Left ventricle myocardium inferior (tissue), 1 donor: Measurements from ENCODE around the gene KCNJ6. TPM values are rescaled to one million over a fixed set of nuclear protein-coding genes. Genes with fewer than 3 reads are reported as not detected.

Experiments
- DNase-seq: peaks from one replicate; pipeline ENCODE4 v3.0.0-alpha.2; 2020
- H3K27ac ChIP-seq: fragments of 200-600 bp; replicated peaks from 2 replicates; pipeline ENCODE4 v1.8.0; 2021
- H3K27me3 ChIP-seq: fragments of 200-600 bp; 2 replicates; pipeline ENCODE4 v1.8.0; 2021; ENCODE audit warnings: low read depth
- H3K36me3 ChIP-seq: fragments of 200-600 bp; 2 replicates; pipeline ENCODE4 v1.8.0; 2021
- H3K4me1 ChIP-seq: fragments of 200-600 bp; 2 replicates; pipeline ENCODE4 v1.8.0; 2021
- H3K4me3 ChIP-seq: fragments of 200-600 bp; 2 replicates; pipeline ENCODE4 v1.8.0; 2021; ENCODE audit warnings: mild to moderate bottlenecking, moderate library complexity
- H3K9me3 ChIP-seq: fragments of 200-600 bp; replicated peaks from 2 replicates; pipeline ENCODE4 v1.8.0; 2021
- CTCF ChIP-seq: fragments of 200-600 bp; IDR thresholded peaks from 2 replicates; pipeline ENCODE4 v1.8.0; 2021; ENCODE audit warnings: antibody characterized with exemption, mild to moderate bottlenecking, borderline replicate concordance
- intact Hi-C: fragments of 100-400 bp; cut with micrococcal nuclease; formaldehyde crosslinking; loops from one replicate; pipeline ENCODE4 v1.11.0; 2022
- total RNA-seq: library from RNA; stranded (reverse); fragmentation: NEBNext Ultra II Directional; extraction: Animal tissue kit (Norgen Biotek cat#: 25700); gene quantifications from one replicate; pipeline ENCODE4 v1.2.1, GENCODE V29; 2021
- donor health status: DM: no; HTN: yes; CAD: no; lungs with severe emphysema.

The KCNJ6 gene
- total RNA-seq, 1 donor from 2014 or later: not detected

- Histone ChIP-seq H3K27ac (peak overlapping the region; percentile 95), H3K4me3 (peak overlapping the region; percentile 80), H3K9me3 (no peaks in the 10 kb centered on the region), H3K27me3 (no peaks in the 10 kb centered on the region), H3K4me1 (peaks cover 65% of the 10 kb centered on the region), H3K36me3 (no peaks in the 10 kb centered on the region)
- TF ChIP-seq CTCF: no peak
- no peak for DNase-seq
- intact Hi-C loops: no loop called here
Measured at GRCh38 chr21:37562920-37563640, 353.2 kb downstream of the KCNJ6 start.

DNA sequence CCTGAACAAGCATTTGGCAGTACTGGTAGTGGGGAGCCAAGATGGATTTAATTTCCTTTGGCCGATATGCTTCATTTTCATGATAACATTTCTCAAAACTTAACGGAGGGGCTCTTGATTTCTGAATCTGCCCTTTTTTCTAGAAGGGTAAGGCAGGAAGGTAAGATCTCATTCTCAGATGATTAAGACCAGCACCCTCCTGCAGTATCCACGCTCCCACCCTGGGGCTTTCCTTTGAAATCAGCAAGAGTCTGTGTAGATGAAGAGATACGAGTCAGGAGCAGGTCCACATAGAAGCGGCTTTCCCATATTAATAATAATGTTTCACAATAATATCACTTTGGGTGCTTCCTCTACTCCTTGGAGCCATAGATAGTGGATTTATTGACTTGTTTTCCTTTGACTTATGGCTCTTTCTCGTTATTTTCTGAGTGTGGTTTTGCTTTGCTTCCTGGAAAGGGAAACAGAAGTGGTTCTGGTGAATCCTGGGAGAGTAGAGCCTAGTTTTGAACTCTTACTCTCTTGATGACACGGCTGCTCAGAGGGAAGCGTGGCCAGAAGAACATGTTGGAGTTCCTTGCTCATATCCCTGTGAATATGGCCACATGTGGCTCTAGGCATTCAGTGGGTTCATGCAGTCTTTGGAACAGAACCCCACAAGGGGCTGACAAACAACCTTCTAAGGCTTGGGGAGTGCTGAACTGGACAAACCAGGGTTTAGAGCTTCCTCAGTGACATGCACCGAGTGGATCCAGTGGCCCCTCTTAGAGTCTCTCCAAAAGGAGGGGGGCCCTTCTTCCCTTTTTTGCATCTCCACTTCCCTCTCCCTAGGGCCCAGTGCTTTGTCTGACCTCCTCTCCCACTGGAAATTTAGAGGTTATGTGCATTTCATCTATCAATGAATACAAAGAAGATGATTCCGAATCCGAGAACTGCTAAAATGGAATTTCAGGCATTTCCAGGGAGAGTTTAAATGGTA is 354.0 kb downstream of the KCNJ6 start:
- Histone ChIP-seq H3K9me3 (no peaks in the 10 kb centered on the region), H3K27me3 (no peaks in the 10 kb centered on the region), H3K4me3 (peak overlapping the region; percentile 80), H3K36me3 (no peaks in the 10 kb centered on the region), H3K4me1 (peaks cover 61% of the 10 kb centered on the region), H3K27ac (peak overlapping the region; percentile 95)
- DNase-seq: no peak
- no peak for TF ChIP-seq CTCF
- intact Hi-C loops: no loop called here

DNA sequence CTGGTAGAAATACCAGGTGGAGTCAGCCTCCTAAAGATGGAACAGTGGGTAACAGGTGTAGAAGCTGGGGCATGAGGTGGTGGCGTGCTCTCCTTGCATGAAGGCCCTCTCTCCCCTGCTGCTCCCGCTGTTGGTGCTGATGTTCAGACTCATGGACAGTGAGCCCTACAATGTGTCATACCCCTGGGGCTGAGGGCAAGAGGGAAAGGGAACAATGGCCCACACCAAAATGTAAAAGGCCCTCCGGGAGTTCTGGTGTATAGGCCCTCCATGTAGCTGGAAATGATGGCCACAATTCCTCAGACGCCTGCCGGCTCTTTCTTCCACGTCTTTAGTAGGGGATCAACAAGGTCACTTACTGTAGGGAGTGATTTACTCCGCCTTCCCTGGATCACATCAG is 354.8 kb downstream of the KCNJ6 start:
- DNase-seq: no peak
- H3K4me3 ChIP-seq: no peak overlapping the region
- no peaks in the 10 kb centered on the region for H3K27me3 ChIP-seq
- no peak for TF ChIP-seq CTCF
- H3K9me3 ChIP-seq: no peaks in the 10 kb centered on the region
- no peaks in the 10 kb centered on the region for H3K36me3 ChIP-seq
- intact Hi-C loops: no loop called here
- H3K27ac ChIP-seq: no peak overlapping the region
- H3K4me1 ChIP-seq: peaks cover 64% of the 10 kb centered on the region

GRCh38 chr21:37560385-37560784 is 355.9 kb downstream of the KCNJ6 start:
- Histone ChIP-seq H3K27me3 (no peaks in the 10 kb centered on the region), H3K36me3 (no peaks in the 10 kb centered on the region), H3K4me1 (peaks cover 68% of the 10 kb centered on the region), H3K9me3 (no peaks in the 10 kb centered on the region), H3K4me3 (no peak overlapping the region), H3K27ac (peak overlapping the region; percentile 75)
- DNase-seq: peak; percentile 55
- intact Hi-C loops: no loop called here
- TF ChIP-seq CTCF: no peak

DNA sequence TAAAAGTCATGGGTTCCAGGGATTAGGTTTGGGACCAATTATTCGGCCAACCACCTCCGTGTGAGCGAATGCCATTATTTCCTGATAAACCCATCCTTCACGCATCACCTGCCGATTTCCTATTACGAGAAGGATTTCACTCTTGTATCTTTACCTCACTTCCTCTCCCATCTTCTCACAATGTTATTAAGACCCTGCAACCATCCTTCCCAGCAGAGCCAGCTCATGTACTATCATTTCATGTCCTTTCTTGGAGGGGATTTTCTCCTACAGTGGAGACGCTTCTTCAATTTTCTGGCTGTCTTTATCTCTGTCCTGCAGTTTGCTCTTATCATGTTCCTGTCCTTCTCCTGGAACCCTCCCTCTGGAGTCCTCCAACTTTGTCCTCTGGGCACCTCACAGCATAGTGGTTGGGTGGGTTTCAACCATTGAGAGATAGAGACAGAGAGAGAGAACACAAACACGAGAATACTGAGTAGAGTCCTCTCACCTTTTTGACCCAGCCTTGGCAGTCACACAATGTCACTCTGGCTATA is 357.5 kb downstream of the KCNJ6 start:
- H3K4me3 ChIP-seq: no peak overlapping the region
- H3K36me3 ChIP-seq: no peaks in the 10 kb centered on the region
- H3K4me1 ChIP-seq: peaks cover 66% of the 10 kb centered on the region
- intact Hi-C loops: no loop called here
- no peaks in the 10 kb centered on the region for H3K9me3 ChIP-seq
- no peak for TF ChIP-seq CTCF
- DNase-seq: no peak
- no peaks in the 10 kb centered on the region for H3K27me3 ChIP-seq
- H3K27ac ChIP-seq: no peak overlapping the region
